Measurements from ENCODE around the gene DNMT3A.

GRCh38 chr2:25324251-25324650 lies 17.5 kb downstream of the DNMT3A start:
- TF ChIP-seq POLR2A (IDR thresholded peaks at IDR 0.05; ENCODE audit: low read length) (no peak), GATA1 (IDR thresholded peaks at IDR 0.05; ENCODE audit: low read depth, low read length) (no peak)
